ENCODE results near the gene ERICH4. TPM values are rescaled to one million over a fixed set of nuclear protein-coding genes. Genes with fewer than 3 reads are reported as not detected.

The ERICH4 gene
- total and polyA plus RNA-seq, 2 experiments from 2014 or later = not detected

DNA sequence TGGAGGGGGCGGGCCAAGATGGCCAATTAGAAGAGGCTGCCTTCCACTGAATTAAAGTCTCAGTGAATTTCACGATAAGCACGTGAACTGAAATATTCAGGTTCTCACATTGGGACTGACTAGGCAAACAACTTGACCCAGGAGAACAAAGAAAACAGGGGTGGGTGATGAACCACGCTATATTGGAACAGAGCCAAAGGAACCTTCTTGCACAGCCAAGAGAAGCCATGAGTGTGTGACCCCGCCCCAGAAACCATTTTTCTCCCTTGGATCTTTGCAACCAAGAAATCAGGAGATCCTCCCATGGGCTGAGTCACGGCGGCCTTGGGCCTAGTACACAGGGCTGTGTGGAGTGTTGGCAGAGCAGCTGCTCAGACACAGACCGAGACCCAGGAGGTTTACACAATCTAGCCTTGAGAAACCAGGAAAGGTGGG is 36.8 kb downstream of the ERICH4 start:
- Histone ChIP-seq H3K4me1 (ENCODE audit: insufficient read depth) (no peaks in the 10 kb centered on the region), H3K36me3 (ENCODE audit: insufficient read depth) (no peaks in the 10 kb centered on the region), H3K27me3 (ENCODE audit: insufficient read depth) (no peaks in the 10 kb centered on the region), H2AFZ (no peak overlapping the region), H4K20me1 (replicated peaks; ENCODE audit: insufficient read depth) (no peaks in the 10 kb centered on the region), H3F3A (replicated peaks; ENCODE audit: low read depth) (no peaks in the 10 kb centered on the region), H3K9me2 (ENCODE audit: insufficient read depth) (peaks cover 8% of the 10 kb centered on the region; the same call in 1 of the 2 replicates), H3K4me2 (no peak overlapping the region), H3K27ac (ENCODE audit: low read depth) (no peak overlapping the region), H3K79me2 (replicated peaks; ENCODE audit: insufficient read depth) (no peaks in the 10 kb centered on the region), H3K4me3 (no peak overlapping the region)
- Mint-ChIP-seq H3K27me3 (ENCODE audit: insufficient read depth, low read depth, poor library complexity) (peaks cover 9% of the 10 kb centered on the region), H3K9me3 (peaks cover 53% of the 10 kb centered on the region), H3K4me3 (no peak overlapping the region), H3K36me3 (ENCODE audit: low read depth) (no peaks in the 10 kb centered on the region; the same call in 1 of the 3 replicates), H3K4me1 (no peaks in the 10 kb centered on the region), H3K27ac (no peak overlapping the region)
- DNase-seq (ENCODE audit: low spot score) = no peak
- no peak for TF ChIP-seq STAT1 (IDR thresholded peaks at IDR 0.05; ENCODE audit: unreplicated experiment)
- TF ChIP-seq ZNF114 (CRISPR knock-in tag; IDR thresholded peaks at IDR 0.05) = no peak
- no peak for TF ChIP-seq ZNF331 (CRISPR knock-in tag; IDR thresholded peaks at IDR 0.05; ENCODE audit: low read depth)
- TF ChIP-seq JUNB (IDR thresholded peaks at IDR 0.05; ENCODE audit: unreplicated experiment) = no peak
- TF ChIP-seq NANOG (IDR thresholded peaks at IDR 0.05; ENCODE audit: borderline replicate concordance) = no peak
- TF ChIP-seq ZNF462 (CRISPR knock-in tag; IDR thresholded peaks at IDR 0.05) = no peak
- TF ChIP-seq EZH2phosphoT487 (IDR thresholded peaks at IDR 0.05; ENCODE audit: unreplicated experiment) = no peak
- no peak for TF ChIP-seq CTCF (conservative IDR thresholded peaks at IDR 0.05; ENCODE audit: low read depth in 2 of 2)
- no peak for TF ChIP-seq REST (IDR thresholded peaks at IDR 0.05; ENCODE audit: unreplicated experiment)
- no peak for TF ChIP-seq CREB1 (CRISPR knock-in tag; IDR thresholded peaks at IDR 0.05; ENCODE audit: low read depth)
- TF ChIP-seq, protein P1, sequence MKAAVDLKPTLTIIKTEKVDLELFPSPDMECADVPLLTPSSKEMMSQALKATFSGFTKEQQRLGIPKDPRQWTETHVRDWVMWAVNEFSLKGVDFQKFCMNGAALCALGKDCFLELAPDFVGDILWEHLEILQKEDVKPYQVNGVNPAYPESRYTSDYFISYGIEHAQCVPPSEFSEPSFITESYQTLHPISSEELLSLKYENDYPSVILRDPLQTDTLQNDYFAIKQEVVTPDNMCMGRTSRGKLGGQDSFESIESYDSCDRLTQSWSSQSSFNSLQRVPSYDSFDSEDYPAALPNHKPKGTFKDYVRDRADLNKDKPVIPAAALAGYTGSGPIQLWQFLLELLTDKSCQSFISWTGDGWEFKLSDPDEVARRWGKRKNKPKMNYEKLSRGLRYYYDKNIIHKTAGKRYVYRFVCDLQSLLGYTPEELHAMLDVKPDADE (IDR thresholded peaks at IDR 0.05) = no peak
- TF ChIP-seq POLR2AphosphoS5 (IDR thresholded peaks at IDR 0.05; ENCODE audit: low read depth) = no peak
- no peak for TF ChIP-seq EZH2 (IDR thresholded peaks at IDR 0.05; ENCODE audit: low read depth, unreplicated experiment)
- no peak for ATAC-seq

Data from GM23338 (cell line).